ENCODE results near the gene PFN1. TPM values are rescaled to one million over a fixed set of nuclear protein-coding genes. Genes with fewer than 3 reads are reported as not detected.

Gene PFN1
- total RNA-seq = 100 to 1,000 TPM; 218 to 690 (median 514) TPM
- polyA plus RNA-seq = 100 to 1,000 TPM; 587 to 789 (median 610) TPM
- long read RNA-seq, donor 1, transcript PFN1-201 (3 exons, 1,291 nt) = major isoform, 247 of 335 reads
- long read RNA-seq, donor 1, transcript PFN1-203 (2 exons, 1,173 nt) = minor isoform, 43 of 335 reads
- long read RNA-seq, donor 1, partial matches to known transcripts = 31 of 335 reads
- long read RNA-seq, donor 1, other reads (novel, unspliced or antisense) = 14 of 335 reads
- long read RNA-seq, donor 2, transcript PFN1-203 (2 exons, 1,173 nt) = minor isoform, 36 of 423 reads
- long read RNA-seq, donor 2, transcript PFN1-201 (3 exons, 1,291 nt) = major isoform, 358 of 423 reads
- long read RNA-seq, donor 2, partial matches to known transcripts = 11 of 423 reads
- long read RNA-seq, donor 2, other reads (novel, unspliced or antisense) = 18 of 423 reads
- long read RNA-seq, donor 3, transcript PFN1-203 (2 exons, 1,173 nt) = minor isoform, 33 of 245 reads
- long read RNA-seq, donor 3, transcript PFN1-201 (3 exons, 1,291 nt) = major isoform, 212 of 245 reads
- long read RNA-seq, donor 3, partial matches to known transcripts = 0 of 245 reads
- long read RNA-seq, donor 3, other reads (novel, unspliced or antisense) = 0 of 245 reads
- long read RNA-seq, donor 4, transcript PFN1-201 (3 exons, 1,291 nt) = major isoform, 55 of 62 reads
- long read RNA-seq, donor 4, transcript PFN1-203 (2 exons, 1,173 nt) = minor isoform, 7 of 62 reads
- long read RNA-seq, donor 4, partial matches to known transcripts = 0 of 62 reads
- long read RNA-seq, donor 4, other reads (novel, unspliced or antisense) = 0 of 62 reads
- long read RNA-seq, donor 5, transcript PFN1-203 (2 exons, 1,173 nt) = minor isoform, 57 of 426 reads
- long read RNA-seq, donor 5, transcript PFN1-201 (3 exons, 1,291 nt) = major isoform, 346 of 426 reads
- long read RNA-seq, donor 5, partial matches to known transcripts = 6 of 426 reads
- long read RNA-seq, donor 5, other reads (novel, unspliced or antisense) = 17 of 426 reads
- long read RNA-seq, donor 6, transcript PFN1-201 (3 exons, 1,291 nt) = major isoform, 726 of 882 reads
- long read RNA-seq, donor 6, transcript PFN1-203 (2 exons, 1,173 nt) = minor isoform, 114 of 882 reads
- long read RNA-seq, donor 6, partial matches to known transcripts = 12 of 882 reads
- long read RNA-seq, donor 6, other reads (novel, unspliced or antisense) = 30 of 882 reads
- long read RNA-seq, donor 7, transcript PFN1-201 (3 exons, 1,291 nt) = major isoform, 581 of 725 reads
- long read RNA-seq, donor 7, transcript PFN1-203 (2 exons, 1,173 nt) = minor isoform, 120 of 725 reads
- long read RNA-seq, donor 7, partial matches to known transcripts = 24 of 725 reads
- long read RNA-seq, donor 7, other reads (novel, unspliced or antisense) = 0 of 725 reads
- long read RNA-seq, donor 8, transcript PFN1-203 (2 exons, 1,173 nt) = minor isoform, 40 of 377 reads
- long read RNA-seq, donor 8, transcript PFN1-201 (3 exons, 1,291 nt) = major isoform, 323 of 377 reads
- long read RNA-seq, donor 8, partial matches to known transcripts = 0 of 377 reads
- long read RNA-seq, donor 8, other reads (novel, unspliced or antisense) = 14 of 377 reads
- long read RNA-seq, donor 9, transcript PFN1-201 (3 exons, 1,291 nt) = major isoform, 353 of 454 reads
- long read RNA-seq, donor 9, transcript PFN1-203 (2 exons, 1,173 nt) = minor isoform, 85 of 454 reads
- long read RNA-seq, donor 9, partial matches to known transcripts = 8 of 454 reads
- long read RNA-seq, donor 9, other reads (novel, unspliced or antisense) = 8 of 454 reads
- long read RNA-seq, donor 10, transcript PFN1-201 (3 exons, 1,291 nt) = major isoform, 142 of 172 reads
- long read RNA-seq, donor 10, transcript PFN1-203 (2 exons, 1,173 nt) = minor isoform, 23 of 172 reads
- long read RNA-seq, donor 10, partial matches to known transcripts = 7 of 172 reads
- long read RNA-seq, donor 10, other reads (novel, unspliced or antisense) = 0 of 172 reads

DNA sequence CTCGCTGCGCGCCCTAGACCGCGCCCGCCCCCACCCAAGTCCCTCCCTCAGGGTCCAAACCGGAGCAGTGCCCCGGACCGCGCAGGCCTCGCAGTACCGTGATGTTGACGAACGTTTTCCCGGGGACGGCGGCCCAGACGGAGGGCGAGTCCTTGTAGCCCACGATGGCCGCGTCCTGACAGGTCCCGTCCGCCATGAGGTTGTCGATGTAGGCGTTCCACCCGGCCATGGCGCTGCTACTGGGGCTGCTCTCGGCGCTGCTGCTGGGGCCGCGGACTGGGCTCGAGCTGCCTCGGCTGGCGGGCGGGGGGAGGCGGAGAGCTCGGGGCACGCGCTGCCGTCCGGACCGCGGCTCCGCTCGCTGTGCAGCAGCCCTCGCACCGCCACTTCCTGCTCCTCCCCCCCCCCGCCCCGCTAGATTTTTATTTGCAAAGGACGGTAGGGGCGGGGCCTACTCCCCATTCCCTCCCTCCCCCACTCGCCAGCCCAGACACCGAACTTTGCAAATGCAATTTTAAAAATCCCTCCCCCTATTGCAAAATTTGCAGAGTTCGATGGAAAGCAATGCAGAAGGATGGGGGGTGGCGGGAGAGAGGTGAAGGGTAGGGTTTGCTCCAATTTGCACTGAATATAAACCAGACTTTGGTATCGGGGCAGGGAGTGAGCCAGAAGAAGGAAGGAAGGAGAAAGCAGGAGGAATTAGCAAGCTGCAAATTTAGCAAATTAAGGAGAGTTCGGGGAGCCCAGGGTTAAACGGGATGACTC is at the start of gene PFN1:
Gene PFN1, minus strand, starts transcription at position 365 of the 765 bp plus-strand sequence. Its CDS starts 136 bp downstream, at position 229.
- Histone ChIP-seq H3K27me3 (no peaks in the 10 kb centered on the region), H3K4me1 (peaks cover 40 to 66% (median 58%) of the 10 kb centered on the region in 4 donors), H3K4me3 (peak within 1 kb of the TSS; percentile 82 to 100 (median 100)), H3K36me3 (peaks cover 29 to 38% (median 34%) of the 10 kb centered on the region in 4 donors), H3K27ac (peak within 1 kb of the TSS; percentile 96 to 100 (median 99)), H3K9me3 (no peaks in the 10 kb centered on the region)
- TF ChIP-seq EP300 (IDR thresholded peaks at IDR 0.05) (no peak), POLR2A (IDR thresholded peaks at IDR 0.05) (peak in 1 of 4 donors; percentile 79), POLR2AphosphoS5 (IDR thresholded peaks at IDR 0.05) (peak in 2 of 3 donors; percentile 86 to 90)
- TF ChIP-seq, protein P1, sequence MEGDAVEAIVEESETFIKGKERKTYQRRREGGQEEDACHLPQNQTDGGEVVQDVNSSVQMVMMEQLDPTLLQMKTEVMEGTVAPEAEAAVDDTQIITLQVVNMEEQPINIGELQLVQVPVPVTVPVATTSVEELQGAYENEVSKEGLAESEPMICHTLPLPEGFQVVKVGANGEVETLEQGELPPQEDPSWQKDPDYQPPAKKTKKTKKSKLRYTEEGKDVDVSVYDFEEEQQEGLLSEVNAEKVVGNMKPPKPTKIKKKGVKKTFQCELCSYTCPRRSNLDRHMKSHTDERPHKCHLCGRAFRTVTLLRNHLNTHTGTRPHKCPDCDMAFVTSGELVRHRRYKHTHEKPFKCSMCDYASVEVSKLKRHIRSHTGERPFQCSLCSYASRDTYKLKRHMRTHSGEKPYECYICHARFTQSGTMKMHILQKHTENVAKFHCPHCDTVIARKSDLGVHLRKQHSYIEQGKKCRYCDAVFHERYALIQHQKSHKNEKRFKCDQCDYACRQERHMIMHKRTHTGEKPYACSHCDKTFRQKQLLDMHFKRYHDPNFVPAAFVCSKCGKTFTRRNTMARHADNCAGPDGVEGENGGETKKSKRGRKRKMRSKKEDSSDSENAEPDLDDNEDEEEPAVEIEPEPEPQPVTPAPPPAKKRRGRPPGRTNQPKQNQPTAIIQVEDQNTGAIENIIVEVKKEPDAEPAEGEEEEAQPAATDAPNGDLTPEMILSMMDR (IDR thresholded peaks at IDR 0.05) = no peak
- intact Hi-C loops (cut with DNase I; ENCODE audit: low total_unique reads) = no loop called here
- WGBS, 5 donors = 0 to 1% (median 0%) methylated on average over 30 to 59 of the region's 59 CpGs
- DNase-seq = peak; percentile 92 to 97

DNA sequence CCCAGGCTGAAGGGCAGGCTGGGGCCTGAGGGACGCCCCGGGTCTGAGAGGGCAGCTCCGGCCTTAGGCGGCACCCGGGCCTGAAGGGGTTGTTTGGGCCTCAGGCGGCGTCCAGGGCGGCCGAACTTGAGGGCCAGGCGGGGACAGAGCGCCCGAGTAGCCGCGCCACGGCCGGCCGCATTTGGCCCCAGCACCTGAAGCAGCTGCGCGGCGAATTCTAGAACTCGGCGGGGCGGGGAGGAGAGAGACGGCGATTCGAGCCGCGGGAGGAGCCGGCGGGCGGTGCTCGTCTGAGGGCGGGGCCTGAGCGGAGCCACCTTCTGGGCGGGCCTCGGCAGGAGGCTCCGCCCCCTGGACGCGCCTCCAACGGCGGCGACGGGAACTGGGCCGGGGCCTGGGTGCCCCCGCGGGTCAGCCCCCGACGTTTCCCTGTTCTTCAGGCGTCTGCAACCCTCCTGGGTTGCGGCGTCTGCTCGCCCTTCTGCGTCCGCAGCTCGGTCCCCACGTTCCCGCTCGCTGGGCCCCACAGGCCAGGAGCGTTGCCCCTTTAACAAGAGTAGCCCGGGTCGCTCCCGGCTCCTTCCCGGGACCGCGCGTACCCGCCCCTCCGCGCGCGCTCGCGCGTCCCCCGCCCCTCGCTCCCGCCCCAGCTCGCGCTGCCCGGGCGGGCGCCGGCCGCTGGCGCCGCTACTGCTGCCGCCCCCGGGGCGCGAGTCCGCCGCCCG is 49.1 kb upstream of the PFN1 start, which contains the start of the genes INCA1 and KIF1C:
Gene INCA1, minus strand, starts transcription at position 221 of the 725 bp plus-strand sequence. CDS start 3,085 bp downstream, outside the sequence.
Gene KIF1C, plus strand, starts transcription at position 649 of the 725 bp plus-strand sequence. CDS start 2,297 bp downstream, outside the sequence.
- TF ChIP-seq POLR2AphosphoS5 (IDR thresholded peaks at IDR 0.05) (peak; percentile 49 to 84 (median 82)), POLR2A (IDR thresholded peaks at IDR 0.05) (peak in 2 of 4 donors; percentile 43 to 58), EP300 (IDR thresholded peaks at IDR 0.05) (no peak)
- TF ChIP-seq, protein P1 (IDR thresholded peaks at IDR 0.05) = peak in 2 of 7 experiments; percentile 23 to 27
- no peaks in the 10 kb centered on the region for H3K27me3 ChIP-seq
- DNase-seq = peak; percentile 95 to 97
- peaks cover 27 to 34% (median 32%) of the 10 kb centered on the region in 4 donors for H3K4me1 ChIP-seq
- peak within 1 kb of the TSS; percentile 91 to 97 (median 94) for H3K27ac ChIP-seq
- peak within 1 kb of the TSS; percentile 93 to 99 (median 98) for H3K4me3 ChIP-seq
- peaks cover 16 to 21% (median 20%) of the 10 kb centered on the region in 4 donors for H3K36me3 ChIP-seq
- H3K9me3 ChIP-seq = no peaks in the 10 kb centered on the region
- WGBS, 5 donors = 0 to 2% (median 1%) methylated on average over 18 to 93 of the region's 93 CpGs; no CpG with 5 or more reads in 1 of the 5 donors
- intact Hi-C loops (cut with DNase I; ENCODE audit: low total_unique reads) = no loop called here
